ENCODE results near the gene LYL1. TPM values are rescaled to one million over a fixed set of nuclear protein-coding genes. Genes with fewer than 3 reads are reported as not detected.

The LYL1 gene
- total RNA-seq, 1 donor from 2014 or later = 0.88 TPM

DNA sequence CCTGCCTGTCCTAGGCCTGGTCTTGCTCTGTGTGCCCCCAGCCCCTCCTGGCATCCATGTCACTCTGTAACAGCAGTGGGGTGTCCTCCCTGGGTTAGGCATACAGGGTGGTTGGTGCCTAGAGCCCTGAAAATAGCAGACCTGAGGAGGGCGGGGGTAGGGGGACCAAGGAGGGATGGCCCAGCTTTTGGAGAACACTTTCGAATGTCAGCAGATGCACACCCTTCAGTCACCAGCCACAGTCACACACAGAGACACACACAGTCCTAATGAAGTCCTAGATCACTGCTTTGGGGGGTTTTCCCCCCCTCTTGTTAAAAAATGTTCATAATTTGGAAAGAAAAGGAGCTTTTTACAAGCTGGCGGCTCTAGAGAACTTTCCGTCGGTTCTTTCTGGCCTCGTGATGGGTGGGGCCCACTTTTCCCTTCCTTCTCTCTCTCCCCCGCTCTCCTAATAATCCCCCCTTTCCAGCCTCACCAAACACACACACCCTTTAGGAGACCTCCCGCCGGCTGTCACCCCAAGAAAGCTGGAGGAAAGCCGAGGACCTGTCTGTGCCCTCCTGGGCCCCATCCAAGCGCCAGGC lies 47.9 kb downstream of the LYL1 start:
- H4K20me1 ChIP-seq (ENCODE audit: low read depth) = peaks cover 86% of the 10 kb centered on the region
- H2AFZ ChIP-seq (replicated peaks) = no peak overlapping the region
- H3K27ac ChIP-seq = no peak overlapping the region
- no peak overlapping the region for H3K4me3 ChIP-seq
- H3F3A ChIP-seq (ENCODE audit: low read depth) = peaks cover 29% of the 10 kb centered on the region
- H3K36me3 ChIP-seq = no peaks in the 10 kb centered on the region
- Mint-ChIP-seq H3K27me3 (ENCODE audit: insufficient read depth, low read depth) (peaks cover 87% of the 10 kb centered on the region), H3K4me3 (no peak overlapping the region), H3K27ac (peak overlapping the region; percentile 60), H3K9me3 (peaks cover 5% of the 10 kb centered on the region), H3K36me3 (no peaks in the 10 kb centered on the region), H3K4me1 (peaks cover 58% of the 10 kb centered on the region)
- peak overlapping the region; percentile 72 for H3K4me2 ChIP-seq
- TF ChIP-seq EZH2phosphoT487 (IDR thresholded peaks at IDR 0.05) (no peak), EZH2 (IDR thresholded peaks at IDR 0.05) (no peak)
- TF ChIP-seq, protein P1, sequence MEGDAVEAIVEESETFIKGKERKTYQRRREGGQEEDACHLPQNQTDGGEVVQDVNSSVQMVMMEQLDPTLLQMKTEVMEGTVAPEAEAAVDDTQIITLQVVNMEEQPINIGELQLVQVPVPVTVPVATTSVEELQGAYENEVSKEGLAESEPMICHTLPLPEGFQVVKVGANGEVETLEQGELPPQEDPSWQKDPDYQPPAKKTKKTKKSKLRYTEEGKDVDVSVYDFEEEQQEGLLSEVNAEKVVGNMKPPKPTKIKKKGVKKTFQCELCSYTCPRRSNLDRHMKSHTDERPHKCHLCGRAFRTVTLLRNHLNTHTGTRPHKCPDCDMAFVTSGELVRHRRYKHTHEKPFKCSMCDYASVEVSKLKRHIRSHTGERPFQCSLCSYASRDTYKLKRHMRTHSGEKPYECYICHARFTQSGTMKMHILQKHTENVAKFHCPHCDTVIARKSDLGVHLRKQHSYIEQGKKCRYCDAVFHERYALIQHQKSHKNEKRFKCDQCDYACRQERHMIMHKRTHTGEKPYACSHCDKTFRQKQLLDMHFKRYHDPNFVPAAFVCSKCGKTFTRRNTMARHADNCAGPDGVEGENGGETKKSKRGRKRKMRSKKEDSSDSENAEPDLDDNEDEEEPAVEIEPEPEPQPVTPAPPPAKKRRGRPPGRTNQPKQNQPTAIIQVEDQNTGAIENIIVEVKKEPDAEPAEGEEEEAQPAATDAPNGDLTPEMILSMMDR (IDR thresholded peaks at IDR 0.05) = no peak
- no peak for DNase-seq (ENCODE audit: low spot score)
- no peaks in the 10 kb centered on the region for H3K79me2 ChIP-seq (ENCODE audit: low read depth)
- peaks cover 98% of the 10 kb centered on the region for H3K27me3 ChIP-seq
- peaks cover 81% of the 10 kb centered on the region for H3K4me1 ChIP-seq
- no peak overlapping the region for H3K9ac ChIP-seq
- no peaks in the 10 kb centered on the region for H3K9me3 ChIP-seq (ENCODE audit: low read depth)

DNA sequence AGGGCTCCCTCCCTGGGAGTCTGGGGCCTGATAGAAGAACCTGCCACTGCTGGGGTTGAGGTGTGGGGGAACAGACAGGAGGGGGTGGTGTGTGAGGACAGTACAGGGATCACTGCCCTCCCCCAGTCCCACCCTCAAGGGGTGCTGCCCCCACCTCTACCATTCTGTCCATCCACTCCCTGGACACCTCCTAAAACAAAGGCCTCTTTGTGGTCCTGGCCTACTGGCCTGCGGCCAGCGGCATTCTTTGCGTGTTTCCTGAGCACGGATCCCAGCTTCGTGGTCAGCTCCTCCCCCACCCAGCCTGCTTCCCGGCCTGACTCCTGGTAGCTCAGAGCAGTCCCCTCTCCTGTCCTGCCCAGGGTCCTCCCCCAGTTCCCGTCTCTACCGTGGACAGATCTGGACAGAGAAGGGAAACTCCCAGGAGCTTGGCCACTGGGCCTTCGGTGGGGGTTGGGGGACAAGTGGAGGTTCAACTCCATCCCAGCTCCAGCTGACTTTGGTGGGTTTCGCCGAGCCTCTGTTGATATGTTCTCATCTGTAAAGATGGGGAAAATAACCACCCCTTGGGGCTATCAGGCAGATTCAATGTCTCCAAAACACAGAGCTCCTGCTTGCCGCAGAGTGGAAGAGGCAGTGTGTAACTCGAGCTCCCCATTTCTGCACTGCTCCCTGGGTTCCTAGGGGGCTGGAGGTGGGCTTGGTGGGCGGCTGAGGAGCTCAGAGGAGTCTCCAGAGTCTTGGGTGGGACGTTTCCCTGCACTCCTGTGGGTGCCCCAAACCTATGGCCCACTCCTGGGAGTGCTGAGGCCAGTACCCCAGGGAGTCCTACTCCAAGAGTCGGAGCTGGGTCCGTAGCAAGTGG lies 48.7 kb downstream of the LYL1 start:
- peak overlapping the region; percentile 72 for H3K4me2 ChIP-seq
- no peaks in the 10 kb centered on the region for H3K79me2 ChIP-seq (ENCODE audit: low read depth)
- no peaks in the 10 kb centered on the region for H3K36me3 ChIP-seq
- H3K4me3 ChIP-seq = no peak overlapping the region
- no peak overlapping the region for H3K9ac ChIP-seq
- H3K9me3 ChIP-seq (ENCODE audit: low read depth) = no peaks in the 10 kb centered on the region
- H3K4me1 ChIP-seq = peaks cover 81% of the 10 kb centered on the region
- H3K27me3 ChIP-seq = peaks cover 98% of the 10 kb centered on the region
- peaks cover 60% of the 10 kb centered on the region for H3K4me1 Mint-ChIP-seq
- no peak overlapping the region for H3K27ac ChIP-seq
- H3K27ac Mint-ChIP-seq = no peak overlapping the region
- peaks cover 82% of the 10 kb centered on the region for H4K20me1 ChIP-seq (ENCODE audit: low read depth)
- no peak overlapping the region for H2AFZ ChIP-seq (replicated peaks)
- H3K9me3 Mint-ChIP-seq = peaks cover 5% of the 10 kb centered on the region
- TF ChIP-seq, protein P1 (IDR thresholded peaks at IDR 0.05) = no peak
- no peak for TF ChIP-seq EZH2phosphoT487 (IDR thresholded peaks at IDR 0.05)
- no peak for TF ChIP-seq EZH2 (IDR thresholded peaks at IDR 0.05)
- H3K27me3 Mint-ChIP-seq (ENCODE audit: insufficient read depth, low read depth) = peaks cover 87% of the 10 kb centered on the region
- no peaks in the 10 kb centered on the region for H3K36me3 Mint-ChIP-seq
- peak; percentile 87 for DNase-seq (ENCODE audit: low spot score)
- H3F3A ChIP-seq (ENCODE audit: low read depth) = peaks cover 29% of the 10 kb centered on the region
- peak overlapping the region; percentile 59 for H3K4me3 Mint-ChIP-seq

DNA sequence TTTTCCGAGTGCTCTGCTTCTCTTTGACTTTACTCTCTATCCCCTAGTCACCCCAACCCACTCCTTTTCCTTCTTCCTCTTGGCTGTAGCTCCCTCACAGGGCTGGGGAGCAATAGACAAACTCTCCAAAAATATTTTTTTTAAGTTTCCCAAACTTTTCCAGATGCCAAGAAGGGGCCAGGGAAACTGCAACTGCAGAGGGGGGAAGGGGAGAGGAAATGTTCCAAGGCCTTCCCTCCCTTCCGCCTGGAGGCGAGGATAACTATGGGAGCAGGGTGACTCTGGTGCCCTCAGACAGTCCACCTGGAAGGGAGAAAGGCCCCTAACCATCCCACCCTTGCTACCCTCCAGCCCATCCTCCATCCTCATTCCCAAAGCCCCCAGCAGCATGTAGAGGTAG lies 49.4 kb downstream of the LYL1 start:
- Mint-ChIP-seq H3K27ac (no peak overlapping the region), H3K9me3 (peaks cover 6% of the 10 kb centered on the region), H3K4me1 (peaks cover 54% of the 10 kb centered on the region), H3K27me3 (ENCODE audit: insufficient read depth, low read depth) (peaks cover 88% of the 10 kb centered on the region), H3K4me3 (peak overlapping the region; percentile 59), H3K36me3 (no peaks in the 10 kb centered on the region)
- DNase-seq (ENCODE audit: low spot score) = no peak
- Histone ChIP-seq H3K79me2 (ENCODE audit: low read depth) (no peaks in the 10 kb centered on the region), H3F3A (ENCODE audit: low read depth) (peaks cover 29% of the 10 kb centered on the region), H3K27ac (no peak overlapping the region), H4K20me1 (ENCODE audit: low read depth) (peaks cover 75% of the 10 kb centered on the region), H3K9me3 (ENCODE audit: low read depth) (no peaks in the 10 kb centered on the region), H3K4me1 (peaks cover 74% of the 10 kb centered on the region), H3K27me3 (peaks cover 98% of the 10 kb centered on the region), H3K4me3 (no peak overlapping the region), H3K4me2 (peak overlapping the region; percentile 72), H3K36me3 (no peaks in the 10 kb centered on the region), H2AFZ (replicated peaks) (no peak overlapping the region), H3K9ac (no peak overlapping the region)
- TF ChIP-seq, protein P1 (IDR thresholded peaks at IDR 0.05) = no peak
- no peak for TF ChIP-seq EZH2phosphoT487 (IDR thresholded peaks at IDR 0.05)
- no peak for TF ChIP-seq EZH2 (IDR thresholded peaks at IDR 0.05)
